GM04504 (cell line): Measurements from ENCODE around the gene TMPRSS4.
A peak's percentile ranks its signal among the peaks of the same experiment; 100 is the strongest.

Source experiments
- DNase-seq: peaks from one replicate; pipeline ENCODE4 v3.0.0-alpha.2; 2012; ENCODE audit warnings: low read depth

TMPRSS4 gene

DNA sequence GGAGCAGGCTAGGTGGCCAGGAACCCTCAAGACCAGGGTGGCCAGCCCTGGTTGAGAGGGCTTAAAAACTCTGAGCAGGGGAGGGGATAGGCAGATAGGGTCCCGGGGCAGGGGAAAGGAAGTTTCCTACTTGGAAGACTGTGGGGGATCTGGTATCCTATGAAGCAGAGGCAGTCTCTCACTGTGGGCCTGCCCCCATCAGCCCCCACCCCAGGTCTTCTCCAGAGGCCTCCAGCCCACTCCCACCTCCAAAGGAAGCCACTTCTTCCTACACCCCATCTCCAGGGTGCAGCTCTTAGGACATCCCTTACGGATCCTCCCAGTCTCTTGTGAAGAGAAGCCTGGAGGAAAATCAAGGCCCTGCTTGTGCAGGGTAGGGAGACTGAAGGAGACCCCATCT, 59.5 kb downstream of the TMPRSS4 start:
- no peak for DNase-seq

GRCh38 chr11:118136801-118137200, 59.9 kb downstream of the TMPRSS4 start:
- no peak for DNase-seq

- DNase-seq, result no peak
Observed at GRCh38 chr11:118138839-118139420, 62.1 kb downstream of the TMPRSS4 start.

DNA sequence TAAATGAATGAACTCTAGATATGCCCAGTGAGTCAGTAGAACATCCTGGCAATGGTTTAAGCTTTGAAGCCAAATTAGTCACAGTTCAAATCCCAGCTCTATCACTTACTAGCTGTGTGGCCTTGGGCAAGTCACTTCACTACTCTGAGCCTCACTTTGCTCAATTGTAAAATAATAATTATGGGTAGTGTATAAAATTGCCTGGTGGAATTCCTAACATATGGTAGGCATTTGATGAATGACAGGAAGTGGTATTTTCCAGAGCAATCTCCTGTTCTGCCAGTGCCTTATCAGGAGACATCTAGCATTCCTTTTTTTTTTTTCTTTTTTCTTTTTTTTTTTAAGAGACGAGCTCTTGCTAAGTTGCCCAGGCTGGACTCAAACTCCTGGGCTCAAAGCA, 62.7 kb downstream of the TMPRSS4 start:
- no peak for DNase-seq

GRCh38 chr11:118142081-118142480, 65.2 kb downstream of the TMPRSS4 start:
- DNase-seq, result no peak

DNA sequence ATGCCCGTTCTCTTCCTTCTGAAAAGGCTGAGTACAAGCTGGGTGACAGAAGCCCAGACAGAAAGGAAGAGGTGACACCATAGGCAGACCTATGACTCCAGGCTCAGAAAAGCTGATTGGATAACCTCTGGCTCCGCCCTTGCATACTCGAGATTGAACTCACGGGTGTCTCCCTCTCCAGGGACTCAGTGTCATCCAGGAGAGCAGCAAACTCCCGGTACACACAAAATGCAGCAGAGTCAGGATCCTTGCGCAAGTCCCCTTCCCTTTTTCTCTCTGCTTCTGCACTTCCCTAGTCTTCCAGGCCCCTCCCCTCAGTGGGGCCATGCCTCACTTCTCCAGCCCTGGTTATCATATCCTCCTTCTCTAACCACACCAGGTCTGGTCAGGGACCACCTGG, 65.9 kb downstream of the TMPRSS4 start:
- DNase-seq, result no peak

DNA sequence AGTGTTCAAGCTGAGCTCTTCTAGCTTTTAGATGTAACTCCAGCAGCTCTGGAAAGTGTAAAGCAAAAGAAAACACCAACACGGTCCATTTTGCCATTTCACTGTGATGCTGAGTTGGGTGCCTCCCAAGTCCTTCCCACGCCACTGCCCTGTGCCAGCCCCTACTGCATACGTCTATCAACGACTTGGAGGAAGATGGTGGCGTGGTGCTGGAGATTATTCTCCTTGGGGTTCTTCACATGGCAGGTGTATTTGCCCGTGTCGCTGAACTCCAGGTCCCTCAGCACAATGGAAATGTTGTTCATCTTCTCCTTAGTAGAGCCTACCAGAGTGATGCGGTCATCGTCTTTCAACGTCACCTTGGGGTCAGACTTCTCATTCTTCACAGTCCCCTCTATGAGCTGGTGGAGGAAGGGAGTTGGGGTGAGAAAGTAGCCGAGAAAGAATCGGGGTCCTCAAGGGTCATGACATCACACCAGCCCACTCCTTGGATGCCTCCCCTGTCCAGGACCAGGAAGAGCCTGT, 66.8 kb downstream of the TMPRSS4 start:
- no peak for DNase-seq

DNA sequence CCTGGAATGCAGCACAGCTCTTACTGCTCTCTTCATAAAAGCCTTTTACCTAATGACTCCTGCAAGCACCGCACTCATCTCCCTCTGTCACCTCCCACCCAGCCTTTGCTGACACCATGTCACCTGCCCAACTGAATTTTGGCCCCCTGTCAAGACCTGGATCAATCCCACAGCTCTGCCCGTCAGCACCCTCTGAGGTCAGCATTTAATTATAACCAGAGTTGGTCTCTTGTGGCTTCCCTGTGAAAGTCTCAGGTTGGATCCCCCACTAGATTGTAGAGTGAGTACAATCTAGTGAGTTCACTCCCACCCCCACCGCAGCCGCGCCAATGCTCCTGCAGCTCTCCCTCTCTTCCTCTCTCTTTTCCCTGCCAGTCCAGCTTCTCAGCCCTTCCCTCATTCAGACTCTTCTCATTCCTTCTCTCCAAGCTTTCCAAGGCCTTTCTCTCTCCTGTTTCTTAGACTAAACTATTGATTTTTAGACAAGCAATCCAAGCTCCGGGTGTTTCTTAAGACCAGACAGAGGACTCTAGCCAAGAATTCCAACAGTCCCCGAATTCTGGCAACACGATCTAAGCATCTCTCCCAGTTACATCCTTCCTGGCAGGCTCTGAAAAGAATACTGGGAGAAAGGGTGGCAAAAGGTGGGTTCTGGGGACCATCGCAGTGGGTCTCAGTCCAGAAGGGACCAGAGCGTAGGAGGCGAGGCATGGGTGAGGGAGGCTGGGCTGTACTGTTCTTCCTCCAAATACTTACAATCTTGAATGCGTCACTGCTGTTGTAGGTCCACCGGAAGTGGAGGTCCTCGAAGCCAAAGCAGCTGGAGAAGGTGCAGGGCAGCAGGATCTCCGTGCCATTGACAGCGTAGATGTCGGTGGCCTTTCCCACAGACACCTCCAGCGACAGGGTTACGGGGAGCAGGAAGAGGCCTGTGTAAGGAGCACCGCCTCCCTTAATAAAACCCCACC, 67.7 kb downstream of the TMPRSS4 start:
- DNase-seq, result no peak

DNA sequence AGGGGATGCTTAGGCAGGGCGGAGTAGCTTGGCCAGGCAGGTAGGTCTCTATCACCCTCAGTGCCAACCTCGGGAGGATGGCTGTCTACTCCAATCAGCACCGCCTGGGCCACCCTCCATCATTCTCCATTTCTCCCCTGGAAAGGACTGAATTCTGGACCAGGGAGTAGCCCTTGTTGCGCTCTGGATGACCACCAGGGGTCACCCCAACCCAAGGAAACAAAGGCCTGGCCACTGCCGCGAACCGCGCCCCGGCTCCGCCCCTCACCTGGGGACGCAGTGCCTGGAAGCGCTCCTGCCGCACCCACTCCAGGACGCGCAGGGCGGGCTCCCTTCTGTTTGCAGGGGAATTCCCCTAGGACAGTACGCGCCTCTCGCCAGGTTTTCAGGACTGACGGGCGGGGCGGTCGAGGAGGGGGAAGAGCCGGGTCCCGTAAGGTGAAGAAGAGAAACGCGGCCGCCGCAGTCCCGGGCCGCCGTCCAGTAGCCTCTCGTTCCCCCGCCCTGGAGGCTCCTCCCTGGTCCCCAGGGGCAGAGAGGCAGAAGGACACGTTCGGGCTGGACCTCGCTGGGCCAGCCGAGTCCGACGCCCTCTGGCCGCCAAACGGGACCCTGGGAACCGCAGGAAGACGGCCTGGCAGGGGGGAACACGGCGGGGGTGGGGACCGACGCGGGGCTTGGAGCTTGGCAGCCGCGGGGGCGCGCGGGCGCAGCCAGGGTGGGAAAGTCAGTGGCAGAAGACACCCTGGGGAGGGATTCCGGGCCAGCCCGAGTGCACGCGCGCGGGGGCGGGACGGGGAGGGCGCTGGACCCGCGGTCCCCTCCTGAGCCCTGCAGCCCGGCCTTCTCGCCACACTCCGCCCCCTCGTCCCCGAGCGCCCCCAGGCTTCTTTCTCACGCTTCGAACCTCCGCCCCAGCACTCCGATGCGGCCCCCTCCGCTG, 68.7 kb downstream of the TMPRSS4 start:
- DNase-seq, result peak; percentile 17

DNA sequence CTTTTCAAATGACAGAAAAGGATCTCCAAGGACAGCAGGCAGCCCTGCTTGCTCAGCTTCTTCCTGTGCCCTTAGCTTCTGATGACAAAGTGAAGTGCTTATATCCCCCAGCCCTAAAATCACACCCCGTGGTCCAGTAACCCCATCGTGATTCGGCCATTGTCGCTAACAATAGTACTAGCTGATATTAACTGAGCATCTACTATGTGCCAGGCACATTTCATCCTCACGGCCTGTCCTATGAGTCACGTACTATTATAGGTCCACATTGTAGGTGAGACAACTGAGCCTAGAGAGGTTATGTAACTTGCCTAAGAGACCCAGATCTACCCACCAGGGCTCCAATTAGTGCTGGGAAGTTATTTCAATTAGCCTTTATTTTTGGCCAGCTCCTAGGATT, 69.7 kb downstream of the TMPRSS4 start:
- DNase-seq, result no peak

DNA sequence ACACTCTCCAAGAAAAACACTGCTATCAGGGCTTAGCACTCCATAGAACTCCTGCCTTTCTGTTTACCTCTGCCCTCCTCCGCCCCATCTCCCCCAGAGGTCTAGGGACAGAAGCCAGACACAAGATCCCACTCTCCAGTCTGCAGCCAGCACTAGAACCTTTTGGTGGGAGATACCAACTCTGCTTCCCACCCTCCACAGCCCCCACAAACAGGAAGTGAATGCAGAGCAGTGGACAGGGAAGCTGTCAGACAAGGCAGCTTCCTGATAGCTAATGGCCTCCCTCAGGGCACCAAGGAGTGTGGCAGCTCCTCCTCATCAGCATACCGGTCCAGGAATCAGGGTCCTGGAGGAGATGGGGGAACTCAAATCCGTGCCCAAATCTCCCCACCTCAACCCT, 70.6 kb downstream of the TMPRSS4 start:
- DNase-seq, result no peak

- DNase-seq, result no peak
Observed at GRCh38 chr11:118148240-118148639, 71.4 kb downstream of the TMPRSS4 start.

GRCh38 chr11:118148856-118149255, 72.0 kb downstream of the TMPRSS4 start:
- DNase-seq, result no peak

DNA sequence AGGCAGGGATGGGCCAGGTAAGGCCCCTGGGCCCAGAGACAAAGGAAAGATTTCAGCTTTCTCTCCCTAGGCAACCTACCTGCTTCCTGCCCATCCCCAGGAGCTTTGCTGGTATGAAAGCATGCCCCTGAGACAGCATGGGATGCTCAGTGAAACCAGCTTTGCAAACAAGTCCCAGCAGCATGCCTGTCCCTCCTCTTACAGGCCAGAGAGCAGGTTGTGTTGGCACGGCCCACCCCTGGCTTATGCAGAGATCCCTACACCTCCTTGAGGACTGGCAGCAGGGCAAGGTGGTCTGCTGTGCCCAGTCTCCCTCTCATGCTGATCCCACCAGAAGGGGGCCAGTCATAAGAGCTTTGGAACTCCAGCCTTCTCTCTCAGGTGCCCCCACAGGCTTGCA, 72.6 kb downstream of the TMPRSS4 start:
- no peak for DNase-seq

- no peak for DNase-seq
Observed at GRCh38 chr11:118151431-118151830, 74.6 kb downstream of the TMPRSS4 start.

GRCh38 chr11:118152020-118152551, 75.2 kb downstream of the TMPRSS4 start:
- no peak for DNase-seq

GRCh38 chr11:118152552-118153471, 75.9 kb downstream of the TMPRSS4 start, which contains the start of gene SCN4B:
SCN4B (minus strand) TSS chr11:118152823; CDS start chr11:118152673, 150 bp downstream.
- DNase-seq, result no peak

- DNase-seq, result no peak
Observed at GRCh38 chr11:118153516-118153915, 76.6 kb downstream of the TMPRSS4 start.

DNA sequence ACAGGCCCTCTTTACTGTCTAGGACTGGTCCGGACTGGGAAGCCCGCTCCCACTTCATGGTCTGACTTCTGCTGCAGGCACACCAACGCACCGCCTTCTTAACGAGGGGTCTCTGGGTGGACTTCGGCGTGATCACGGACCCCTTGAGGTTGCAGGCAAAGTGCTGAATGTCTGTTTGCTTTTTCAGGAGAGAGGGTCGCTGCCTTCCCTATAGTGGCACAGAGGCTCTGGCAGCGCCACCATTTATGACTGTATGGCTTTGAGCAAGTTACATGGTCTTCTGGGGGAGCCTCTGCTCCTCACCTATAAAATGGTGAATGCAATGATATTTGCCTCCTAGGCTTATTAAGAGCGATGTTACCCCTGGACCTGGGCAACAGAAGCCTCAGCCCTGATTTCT, 77.1 kb downstream of the TMPRSS4 start:
- DNase-seq, result no peak

GRCh38 chr11:118154641-118155040, 77.8 kb downstream of the TMPRSS4 start:
- DNase-seq, result no peak
